ENCODE results near the gene PRDM8.

Gene PRDM8

DNA sequence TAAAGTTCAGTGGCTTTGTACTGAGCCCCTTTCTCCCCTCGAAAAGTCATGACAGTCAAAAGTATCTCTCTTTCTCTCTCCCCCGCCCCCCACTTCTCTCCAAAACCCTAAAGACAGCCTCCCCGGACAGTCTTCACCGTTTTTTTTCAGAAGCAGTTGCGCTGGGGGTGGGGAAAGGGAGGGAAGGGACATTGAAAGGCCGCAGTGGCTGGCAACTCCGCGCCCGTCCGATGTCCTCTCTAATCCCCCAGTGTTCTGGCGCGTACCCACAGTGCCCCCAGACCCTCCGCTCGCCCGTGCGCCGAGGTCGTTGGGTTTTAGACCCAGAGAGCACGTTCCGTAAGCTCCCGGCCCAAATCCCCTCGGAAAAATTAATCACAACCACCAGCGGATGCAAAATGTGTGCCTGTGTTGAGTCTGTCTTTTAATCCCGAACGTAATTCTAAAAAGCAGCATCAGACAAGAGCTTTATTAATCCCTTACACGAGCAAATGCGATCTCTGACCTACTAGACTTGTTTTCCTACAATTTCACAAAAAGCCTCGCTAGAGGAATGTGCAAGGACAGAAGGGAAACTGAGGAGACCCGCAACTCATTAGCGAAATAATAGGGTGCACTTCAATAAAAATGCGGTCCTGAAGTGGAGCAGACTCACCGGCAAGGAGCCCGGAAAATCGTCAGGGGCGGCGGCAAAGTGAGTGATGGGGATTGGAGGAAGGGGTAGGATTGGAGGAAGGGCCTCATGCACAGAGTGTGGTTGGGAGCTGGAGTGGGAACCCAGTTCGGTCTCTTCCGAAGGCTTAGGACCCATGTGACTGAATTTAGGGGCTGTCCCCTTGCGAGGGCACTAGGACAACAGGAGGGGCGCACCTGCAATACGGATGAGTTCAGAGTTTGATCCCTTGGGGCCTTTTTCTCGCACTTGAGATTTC is 12.2 kb upstream of the PRDM8 start:
- H3K9ac ChIP-seq (ENCODE audit: low read length) = peak overlapping the region; percentile 58
- H3K9me2 ChIP-seq (replicated peaks; ENCODE audit: insufficient read depth, low read length) = no peaks in the 10 kb centered on the region
- H3K27ac ChIP-seq (ENCODE audit: low read depth, low read length) = no peak overlapping the region
- H3K36me3 ChIP-seq (ENCODE audit: low read length) = no peaks in the 10 kb centered on the region
- H3K4me2 ChIP-seq (ENCODE audit: low read depth, low read length, poor library complexity, severe bottlenecking) = peak overlapping the region; percentile 80
- TF ChIP-seq EZH2phosphoT487 (conservative IDR thresholded peaks at IDR 0.05; ENCODE audit: low read length) = no peak
- TF ChIP-seq, protein P1, sequence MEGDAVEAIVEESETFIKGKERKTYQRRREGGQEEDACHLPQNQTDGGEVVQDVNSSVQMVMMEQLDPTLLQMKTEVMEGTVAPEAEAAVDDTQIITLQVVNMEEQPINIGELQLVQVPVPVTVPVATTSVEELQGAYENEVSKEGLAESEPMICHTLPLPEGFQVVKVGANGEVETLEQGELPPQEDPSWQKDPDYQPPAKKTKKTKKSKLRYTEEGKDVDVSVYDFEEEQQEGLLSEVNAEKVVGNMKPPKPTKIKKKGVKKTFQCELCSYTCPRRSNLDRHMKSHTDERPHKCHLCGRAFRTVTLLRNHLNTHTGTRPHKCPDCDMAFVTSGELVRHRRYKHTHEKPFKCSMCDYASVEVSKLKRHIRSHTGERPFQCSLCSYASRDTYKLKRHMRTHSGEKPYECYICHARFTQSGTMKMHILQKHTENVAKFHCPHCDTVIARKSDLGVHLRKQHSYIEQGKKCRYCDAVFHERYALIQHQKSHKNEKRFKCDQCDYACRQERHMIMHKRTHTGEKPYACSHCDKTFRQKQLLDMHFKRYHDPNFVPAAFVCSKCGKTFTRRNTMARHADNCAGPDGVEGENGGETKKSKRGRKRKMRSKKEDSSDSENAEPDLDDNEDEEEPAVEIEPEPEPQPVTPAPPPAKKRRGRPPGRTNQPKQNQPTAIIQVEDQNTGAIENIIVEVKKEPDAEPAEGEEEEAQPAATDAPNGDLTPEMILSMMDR (IDR thresholded peaks at IDR 0.05; ENCODE audit: insufficient read depth, low read length, poor library complexity, severe bottlenecking) = no peak
- no peaks in the 10 kb centered on the region for H3F3A ChIP-seq (ENCODE audit: insufficient read depth)
- H4K20me1 ChIP-seq (ENCODE audit: low read depth, low read length) = no peaks in the 10 kb centered on the region
- peak overlapping the region; percentile 85 for H2AFZ ChIP-seq (ENCODE audit: low read depth, low read length, severe bottlenecking)
- no peaks in the 10 kb centered on the region for H3K27me3 ChIP-seq (ENCODE audit: low read length)
- peak overlapping the region; percentile 59 for H3K4me3 ChIP-seq (ENCODE audit: insufficient read depth, low read length, poor library complexity, severe bottlenecking)
- no peaks in the 10 kb centered on the region for H3K9me3 ChIP-seq (ENCODE audit: insufficient read depth, low read length)
- no peaks in the 10 kb centered on the region for H3K79me2 ChIP-seq (ENCODE audit: insufficient read depth, low read length)

DNA sequence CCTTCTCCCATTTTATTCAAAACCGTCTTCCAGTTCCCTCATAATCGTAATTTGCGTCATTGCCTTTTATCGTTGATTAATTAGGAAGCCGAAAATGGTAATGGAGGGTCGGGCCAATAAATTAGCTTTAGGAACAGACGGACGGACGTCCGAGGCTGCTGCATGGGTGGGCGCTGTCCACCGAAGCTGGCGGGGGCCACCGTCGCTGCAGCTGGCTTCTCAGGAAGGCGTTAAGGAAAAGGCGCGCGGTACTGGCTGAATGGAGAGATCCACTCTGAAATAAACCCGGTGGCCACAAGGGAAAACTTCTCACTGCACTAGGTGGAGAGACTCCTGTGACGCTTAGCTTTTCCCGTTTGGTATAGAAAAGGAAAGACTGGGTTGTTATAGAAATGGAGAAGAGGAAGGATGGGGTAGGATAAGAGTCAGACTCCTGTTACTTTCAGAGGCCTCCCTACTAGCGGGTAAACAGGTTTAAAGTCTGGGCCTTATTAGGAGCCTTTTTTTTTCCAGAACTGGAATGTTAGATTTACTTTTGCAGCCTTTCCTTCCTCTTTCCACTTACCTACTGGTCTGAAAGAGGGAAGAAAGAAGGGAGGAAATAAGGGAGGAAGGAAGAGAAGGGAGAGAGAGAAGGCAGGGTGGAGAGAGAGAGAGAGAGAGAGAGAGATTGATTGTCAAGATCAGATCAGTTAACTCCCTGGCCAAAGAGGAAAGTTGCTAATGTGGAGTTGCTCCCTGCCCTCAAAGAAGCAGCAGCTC is 11.3 kb upstream of the PRDM8 start:
- Histone ChIP-seq H3K9me3 (ENCODE audit: insufficient read depth, low read length) (no peaks in the 10 kb centered on the region), H3K9me2 (replicated peaks; ENCODE audit: insufficient read depth, low read length) (no peaks in the 10 kb centered on the region), H3F3A (ENCODE audit: insufficient read depth) (no peaks in the 10 kb centered on the region), H3K27ac (ENCODE audit: low read depth, low read length) (no peak overlapping the region), H3K9ac (ENCODE audit: low read length) (no peak overlapping the region), H4K20me1 (ENCODE audit: low read depth, low read length) (no peaks in the 10 kb centered on the region), H3K27me3 (ENCODE audit: low read length) (no peaks in the 10 kb centered on the region), H3K4me2 (ENCODE audit: low read depth, low read length, poor library complexity, severe bottlenecking) (no peak overlapping the region), H2AFZ (ENCODE audit: low read depth, low read length, severe bottlenecking) (no peak overlapping the region), H3K79me2 (ENCODE audit: insufficient read depth, low read length) (no peaks in the 10 kb centered on the region), H3K4me3 (ENCODE audit: insufficient read depth, low read length, poor library complexity, severe bottlenecking) (no peak overlapping the region), H3K36me3 (ENCODE audit: low read length) (no peaks in the 10 kb centered on the region)
- TF ChIP-seq, protein P1 (IDR thresholded peaks at IDR 0.05; ENCODE audit: insufficient read depth, low read length, poor library complexity, severe bottlenecking) = no peak
- TF ChIP-seq EZH2phosphoT487 (conservative IDR thresholded peaks at IDR 0.05; ENCODE audit: low read length) = no peak

DNA sequence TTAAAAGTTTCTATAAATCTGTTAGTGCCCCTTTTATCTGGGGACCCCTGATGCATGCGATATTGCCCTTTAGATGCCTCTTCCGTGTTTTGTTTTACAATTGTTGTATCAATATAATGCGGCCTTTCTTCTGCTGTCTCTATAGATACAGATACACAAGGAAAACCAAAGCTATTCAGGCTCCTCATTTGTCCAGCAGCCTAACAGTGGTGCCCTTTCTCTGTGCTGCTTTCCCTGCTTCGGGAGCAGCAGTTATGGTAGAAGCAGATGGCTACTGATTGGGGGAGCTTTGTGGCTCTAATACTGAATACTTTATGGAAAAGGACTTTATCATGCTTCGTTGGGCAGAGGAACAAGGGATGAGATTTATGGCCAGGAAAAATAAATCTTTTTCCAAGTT is 10.6 kb upstream of the PRDM8 start:
- H3K79me2 ChIP-seq (ENCODE audit: insufficient read depth, low read length) = no peaks in the 10 kb centered on the region
- H3K4me3 ChIP-seq (ENCODE audit: insufficient read depth, low read length, poor library complexity, severe bottlenecking) = no peak overlapping the region
- TF ChIP-seq, protein P1 (IDR thresholded peaks at IDR 0.05; ENCODE audit: insufficient read depth, low read length, poor library complexity, severe bottlenecking) = no peak
- no peak for TF ChIP-seq EZH2phosphoT487 (conservative IDR thresholded peaks at IDR 0.05; ENCODE audit: low read length)
- H3K36me3 ChIP-seq (ENCODE audit: low read length) = no peaks in the 10 kb centered on the region
- no peaks in the 10 kb centered on the region for H3F3A ChIP-seq (ENCODE audit: insufficient read depth)
- H4K20me1 ChIP-seq (ENCODE audit: low read depth, low read length) = no peaks in the 10 kb centered on the region
- no peak overlapping the region for H2AFZ ChIP-seq (ENCODE audit: low read depth, low read length, severe bottlenecking)
- no peak overlapping the region for H3K27ac ChIP-seq (ENCODE audit: low read depth, low read length)
- H3K9me2 ChIP-seq (replicated peaks; ENCODE audit: insufficient read depth, low read length) = no peaks in the 10 kb centered on the region
- no peak overlapping the region for H3K4me2 ChIP-seq (ENCODE audit: low read depth, low read length, poor library complexity, severe bottlenecking)
- H3K27me3 ChIP-seq (ENCODE audit: low read length) = no peaks in the 10 kb centered on the region
- H3K9ac ChIP-seq (ENCODE audit: low read length) = no peak overlapping the region
- no peaks in the 10 kb centered on the region for H3K9me3 ChIP-seq (ENCODE audit: insufficient read depth, low read length)
